GM12892 (cell line): ENCODE results near the gene POU2F2.

Experiments used
- POLR2A ChIP-seq: IDR thresholded peaks from 2 replicates; pipeline ENCODE4 v1.6.1; 2011; ENCODE audit warnings: low read depth, low read length, control low read depth
- POLR2AphosphoS5 ChIP-seq: IDR thresholded peaks from 2 replicates; pipeline ENCODE4 v1.6.1; 2011; ENCODE audit warnings: low read depth, low read length, control low read depth

DNA sequence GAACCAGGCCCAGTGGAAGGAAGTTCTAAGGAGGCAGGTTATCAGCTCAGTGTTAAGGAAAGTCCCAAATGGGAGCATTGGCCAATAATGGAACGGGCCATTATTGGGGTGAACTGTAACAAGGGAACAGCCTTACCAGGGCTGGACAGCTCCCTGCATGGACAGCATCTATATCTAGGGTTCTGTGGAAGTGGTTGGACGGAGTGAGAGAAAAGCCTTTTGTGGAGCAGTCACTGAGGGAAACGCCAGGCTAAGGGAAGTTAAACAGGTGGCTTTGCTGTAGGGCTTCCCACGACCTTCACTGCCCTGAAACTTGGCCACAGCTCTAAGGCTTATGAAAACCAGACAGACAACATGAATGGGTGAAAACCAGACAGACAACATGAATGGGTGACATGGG is 17.0 kb downstream of the POU2F2 start:
- no peak for TF ChIP-seq POLR2A
- TF ChIP-seq POLR2AphosphoS5 = no peak
